HFF-Myc (cell line): ENCODE results near the gene WSB1.
"Not testable (repeated sequence)": the region's sequence is repeated elsewhere in the genome, so short reads cannot be mapped to it uniquely, and the experiment has no call there.

Experiments used
- DNase-seq: peaks from one replicate; pipeline ENCODE4 v3.0.0-alpha.2; 2011; ENCODE audit warnings: low read depth; ENCODE audit errors: extremely low read depth
- H3K4me3 ChIP-seq: replicated peaks from 2 replicates; pipeline ENCODE4 v1.5.1; 2011; ENCODE audit warnings: low read depth, mild to moderate bottlenecking, control low read depth, low read length
- CTCF ChIP-seq: IDR thresholded peaks from 2 replicates; pipeline ENCODE4 v1.5.1; 2012; ENCODE audit warnings: mild to moderate bottlenecking, low read depth, low read length, control low read depth; ENCODE audit errors: missing control alignments

The WSB1 gene

GRCh38 chr17:27327397-27327796 lies 33.5 kb downstream of the WSB1 start:
- no peak for DNase-seq
- TF ChIP-seq CTCF: no peak
- H3K4me3 ChIP-seq: no peak overlapping the region

GRCh38 chr17:27327871-27328270 lies 34.0 kb downstream of the WSB1 start:
- TF ChIP-seq CTCF: no peak
- H3K4me3 ChIP-seq: no peak overlapping the region
- DNase-seq: no peak

GRCh38 chr17:27328686-27329085 lies 34.8 kb downstream of the WSB1 start:
- not testable (repeated sequence) for H3K4me3 ChIP-seq, DNase-seq

- TF ChIP-seq CTCF: no peak
- H3K4me3 ChIP-seq: no peak overlapping the region
- DNase-seq: no peak
Observed at GRCh38 chr17:27329146-27329805, 35.4 kb downstream of the WSB1 start.

- no peak for DNase-seq
- TF ChIP-seq CTCF: no peak
- H3K4me3 ChIP-seq: no peak overlapping the region
Observed at GRCh38 chr17:27332047-27332393, 38.1 kb downstream of the WSB1 start.

- TF ChIP-seq CTCF: peak; percentile 77
- peak overlapping the region; percentile 38 for H3K4me3 ChIP-seq
- peak; percentile 93 for DNase-seq
Observed at GRCh38 chr17:27332485-27333409, 38.8 kb downstream of the WSB1 start.

GRCh38 chr17:27333410-27333980 lies 39.6 kb downstream of the WSB1 start:
- TF ChIP-seq CTCF: no peak
- peak overlapping the region; percentile 38 for H3K4me3 ChIP-seq
- DNase-seq: no peak
